Measurements from ENCODE around the gene LIPI.
A peak's percentile ranks its signal among the peaks of the same experiment; 100 is the strongest.

Gene LIPI

DNA sequence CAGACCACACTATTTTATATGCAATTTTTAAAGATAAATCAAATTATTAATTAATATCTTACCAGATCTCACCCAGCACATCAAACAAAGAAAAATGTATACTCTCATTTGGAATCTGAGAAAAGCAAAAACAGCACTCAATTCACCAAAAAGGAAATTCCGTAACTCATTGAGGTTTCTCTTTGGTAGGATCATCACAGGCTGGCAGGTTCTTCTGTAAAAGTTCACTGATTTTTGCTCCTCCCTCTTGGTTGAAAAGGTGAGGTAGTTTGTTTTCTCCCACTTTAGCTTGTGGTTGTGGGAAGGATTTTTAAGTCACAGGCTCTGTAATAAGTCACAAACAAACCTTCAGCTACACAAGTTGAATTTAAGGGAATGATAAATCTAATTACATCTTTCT is at the start of gene LIPI:
TSS of gene LIPI (minus strand) at position 218 of the 400 bp plus-strand sequence. CDS start at position 108, 110 bp downstream.
- no peak for DNase-seq

DNA sequence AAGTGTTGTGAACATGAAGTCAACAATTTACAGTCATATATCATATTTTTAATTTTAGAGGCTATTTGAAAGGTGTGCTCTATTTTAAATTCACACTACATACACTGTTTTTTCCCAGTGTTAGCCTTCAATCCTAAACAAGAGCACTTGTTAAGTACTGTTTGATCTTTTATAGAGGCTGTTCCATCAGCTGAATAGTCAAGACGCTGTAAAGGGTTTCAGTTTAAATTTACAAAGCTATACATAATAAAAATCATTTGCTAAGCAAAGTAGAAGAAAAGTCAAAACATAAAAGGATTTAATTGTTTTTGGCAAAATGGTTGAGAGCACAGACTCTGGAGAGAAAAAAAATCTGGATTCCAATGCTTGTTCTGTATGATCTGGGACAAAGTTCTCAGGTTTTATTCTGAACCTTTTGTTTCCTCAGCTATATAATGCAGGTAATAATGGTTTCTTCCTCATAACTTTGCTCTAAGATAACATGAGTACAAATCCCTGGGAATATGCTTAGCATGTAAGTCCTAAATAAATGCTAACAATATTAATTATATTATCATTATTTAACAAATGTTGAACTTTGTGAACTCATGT is 49.5 kb upstream of the LIPI start:
- DNase-seq, result no peak

DNA sequence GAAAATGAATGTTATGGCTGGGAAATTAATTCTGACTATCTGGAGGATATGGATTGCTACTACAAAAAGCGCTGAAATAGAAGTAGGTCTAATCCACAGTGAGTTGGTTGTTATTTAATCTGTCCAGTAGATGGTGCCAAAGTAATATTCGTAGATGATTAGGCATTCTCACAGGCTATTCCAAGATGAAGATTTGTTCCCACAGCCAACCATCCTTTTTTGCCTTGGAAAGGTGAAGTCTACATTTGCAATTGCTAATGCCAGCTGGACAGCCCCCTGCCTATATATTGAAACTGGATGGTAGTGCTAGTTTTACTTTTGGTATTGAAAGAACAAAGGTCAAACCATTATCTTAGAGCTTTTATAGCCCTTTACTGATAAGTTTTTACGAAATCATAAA is 49.0 kb upstream of the LIPI start:
- DNase-seq, result peak; percentile 24

DNA sequence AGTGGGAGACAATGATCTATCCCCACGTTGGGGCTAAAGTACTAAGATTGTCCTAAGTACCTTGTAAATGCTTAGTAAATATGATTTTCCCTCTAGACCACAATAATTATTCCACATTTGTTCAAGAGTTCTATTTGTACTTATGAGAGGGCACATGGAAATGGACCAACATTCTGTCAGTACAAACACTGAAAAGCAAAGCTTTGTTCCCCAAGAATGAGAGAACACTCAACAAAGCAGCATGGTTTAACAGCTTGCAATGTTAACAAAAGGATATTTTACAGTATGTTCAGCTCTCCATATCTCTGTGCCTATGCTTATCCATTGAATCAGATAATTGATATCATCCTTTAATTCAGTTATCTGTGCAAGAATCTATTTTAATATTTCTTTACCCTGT is 40.6 kb upstream of the LIPI start:
- peak; percentile 18 for DNase-seq

DNA sequence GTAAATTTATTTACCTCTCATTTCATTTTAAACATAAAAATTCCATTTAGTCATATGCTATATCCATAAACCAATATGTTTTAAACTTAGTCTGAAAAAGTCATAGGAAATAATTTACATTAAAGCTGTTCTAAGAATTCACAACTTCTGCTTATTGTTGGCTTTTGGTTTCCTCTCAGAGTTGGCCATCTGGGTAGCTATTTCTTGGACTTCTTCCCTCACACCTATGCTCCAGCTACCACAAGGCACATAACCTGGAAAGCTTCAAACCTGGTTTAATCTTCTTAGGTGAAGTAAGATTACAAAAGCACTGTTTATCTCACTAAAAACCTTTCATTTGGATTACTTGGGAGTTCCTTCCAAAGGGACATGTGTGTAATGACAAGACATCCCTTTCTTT is 35.0 kb upstream of the LIPI start:
- no peak for DNase-seq

DNA sequence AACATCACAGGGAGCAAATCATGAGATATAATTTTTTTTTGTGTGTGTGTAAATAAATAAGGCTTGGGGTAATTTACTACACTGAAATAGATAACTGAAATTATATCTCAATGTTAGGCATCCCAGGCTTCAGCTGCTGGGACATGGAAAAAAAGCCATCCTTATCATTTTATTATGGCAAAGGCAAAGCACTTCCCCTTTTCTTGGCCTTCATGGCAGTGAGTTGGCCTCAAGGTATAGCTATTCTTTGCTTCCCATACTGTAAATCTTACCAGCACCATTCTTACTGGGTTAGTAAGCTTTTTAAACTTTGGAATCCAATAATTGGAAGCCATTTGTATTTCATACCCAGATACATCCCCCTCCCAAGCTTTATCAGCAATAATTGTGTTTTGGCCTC is 34.2 kb upstream of the LIPI start:
- DNase-seq, result no peak

DNA sequence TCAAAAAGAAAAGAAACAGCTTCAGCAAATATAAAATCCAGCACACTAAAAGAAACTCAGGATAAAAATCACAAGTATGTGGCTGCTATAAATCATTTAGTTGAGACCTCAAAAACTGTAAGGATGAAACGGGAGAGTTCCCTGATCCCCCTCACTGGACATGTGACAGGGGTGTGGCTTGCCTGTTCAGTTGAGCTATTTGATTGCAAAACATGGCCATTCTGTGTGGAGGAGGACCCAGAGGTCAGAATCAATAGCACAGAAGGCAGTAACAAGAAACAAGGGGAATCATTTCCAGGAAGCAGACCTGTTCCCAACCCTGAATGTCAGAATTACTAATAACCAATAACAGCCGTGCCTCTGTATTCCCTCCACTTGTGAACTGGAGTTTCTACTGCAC is 33.1 kb upstream of the LIPI start:
- DNase-seq, result no peak

DNA sequence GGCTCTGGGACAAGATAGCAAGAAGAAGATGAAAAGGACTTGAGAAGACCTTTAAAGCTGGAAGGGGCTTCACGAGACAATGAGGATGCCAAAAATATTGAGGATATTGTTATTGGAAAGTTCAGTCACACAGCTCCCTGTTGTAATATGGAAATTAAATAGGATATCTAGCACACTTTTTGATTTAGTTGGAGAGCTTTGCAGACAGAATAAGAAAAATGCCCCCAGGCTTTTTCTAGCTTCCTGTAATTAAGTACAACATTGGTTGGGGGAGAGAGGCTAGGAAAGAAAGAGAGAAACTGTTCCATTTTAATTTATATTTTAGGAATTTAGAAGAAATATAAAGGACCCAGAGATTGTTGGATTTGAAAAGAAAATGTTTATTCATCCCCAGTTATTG is 32.7 kb upstream of the LIPI start:
- DNase-seq, result no peak

DNA sequence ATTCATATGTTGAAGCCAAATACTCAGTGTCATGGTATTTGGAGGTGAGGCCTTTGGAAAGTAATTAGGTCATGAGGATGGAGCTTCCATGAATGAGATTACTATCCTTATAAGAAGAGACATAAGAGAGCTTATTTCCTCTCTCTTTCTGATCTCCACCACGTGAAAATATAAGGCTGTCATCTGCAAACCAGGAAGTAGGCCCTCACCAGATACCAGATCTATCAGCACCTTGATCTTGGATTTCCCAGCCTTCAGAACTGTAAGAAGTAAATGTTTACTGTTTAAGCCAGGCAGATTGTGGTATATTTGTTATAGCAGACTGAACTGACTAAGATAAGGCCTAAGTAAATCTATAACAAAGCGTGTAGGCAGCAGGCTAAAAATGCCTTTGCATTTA is 30.5 kb upstream of the LIPI start:
- DNase-seq, result no peak

DNA sequence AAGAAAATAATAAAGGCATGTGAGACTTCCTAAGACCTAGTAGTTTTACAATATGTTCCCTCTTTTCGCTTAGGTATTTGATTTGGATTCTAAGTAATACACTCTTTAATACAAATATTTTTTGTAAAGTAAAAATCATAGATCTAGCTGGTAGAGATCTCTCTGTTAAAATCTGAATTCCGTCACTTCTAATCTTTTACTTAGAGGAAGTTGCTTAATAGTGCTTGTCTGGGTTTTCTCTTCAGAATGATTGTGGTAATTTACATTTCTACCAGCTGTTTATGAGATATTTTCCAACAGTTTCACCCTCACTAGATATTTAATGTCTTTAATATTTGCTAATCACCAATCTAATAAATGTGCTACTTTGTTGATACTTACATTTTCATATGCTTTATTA is 28.5 kb upstream of the LIPI start:
- DNase-seq, result no peak

DNA sequence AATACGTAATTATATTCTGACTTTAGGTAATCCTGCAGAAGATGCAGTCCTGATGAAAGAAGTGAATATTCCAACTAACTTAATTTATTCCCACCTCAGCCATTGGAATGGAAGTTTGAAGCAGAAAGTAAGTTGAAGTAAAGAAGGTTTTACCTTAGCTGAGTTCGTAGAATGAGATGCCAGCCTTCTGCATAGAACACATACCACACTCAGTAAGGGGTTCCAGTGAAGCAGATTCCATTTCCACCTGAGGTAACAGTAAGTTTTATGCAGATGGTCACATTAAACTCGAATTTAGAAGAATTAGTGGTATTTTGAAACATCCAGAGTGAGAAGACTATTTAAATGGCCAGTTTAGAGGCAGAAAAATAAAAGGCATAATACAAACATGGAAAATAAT is 25.4 kb upstream of the LIPI start:
- no peak for DNase-seq

DNA sequence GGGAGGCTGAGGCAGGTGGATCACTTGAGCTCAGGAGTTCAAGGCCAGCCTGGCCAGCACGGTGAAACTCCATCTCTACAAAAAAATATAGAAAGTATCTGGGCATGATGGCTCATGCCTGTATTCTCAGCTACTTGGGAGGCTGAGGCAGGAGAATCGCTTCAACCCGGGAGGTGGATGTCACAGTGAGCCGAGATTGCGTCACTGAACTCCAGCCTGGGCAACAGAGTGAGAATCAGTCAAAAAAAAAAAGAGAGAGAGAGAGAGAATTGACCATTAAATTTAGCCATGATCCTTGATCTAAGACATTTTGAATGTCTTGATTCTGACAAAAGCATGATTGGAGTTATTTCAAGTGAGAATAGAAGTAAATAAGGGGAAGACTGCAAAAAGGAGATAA is 24.3 kb upstream of the LIPI start:
- DNase-seq, result no peak

DNA sequence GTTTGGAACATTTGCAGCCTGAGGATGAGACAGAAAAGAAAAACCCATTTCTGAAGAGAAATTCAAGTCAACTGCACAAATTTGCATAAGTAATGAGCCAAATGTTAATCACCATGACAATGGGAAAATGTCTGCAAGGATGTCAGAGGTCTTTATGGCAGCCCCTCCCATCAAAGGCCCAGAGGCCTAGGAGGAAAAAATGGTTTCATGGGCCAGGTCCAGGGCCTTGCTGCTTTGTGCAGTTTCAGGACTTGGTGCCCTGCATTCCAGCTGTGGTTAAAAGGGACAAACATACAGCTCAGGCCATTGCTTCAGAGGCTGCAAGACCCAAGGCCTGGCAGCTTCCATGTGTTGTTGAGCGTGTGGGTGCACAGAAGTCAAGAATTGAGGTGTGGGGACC is 18.6 kb upstream of the LIPI start:
- no peak for DNase-seq

DNA sequence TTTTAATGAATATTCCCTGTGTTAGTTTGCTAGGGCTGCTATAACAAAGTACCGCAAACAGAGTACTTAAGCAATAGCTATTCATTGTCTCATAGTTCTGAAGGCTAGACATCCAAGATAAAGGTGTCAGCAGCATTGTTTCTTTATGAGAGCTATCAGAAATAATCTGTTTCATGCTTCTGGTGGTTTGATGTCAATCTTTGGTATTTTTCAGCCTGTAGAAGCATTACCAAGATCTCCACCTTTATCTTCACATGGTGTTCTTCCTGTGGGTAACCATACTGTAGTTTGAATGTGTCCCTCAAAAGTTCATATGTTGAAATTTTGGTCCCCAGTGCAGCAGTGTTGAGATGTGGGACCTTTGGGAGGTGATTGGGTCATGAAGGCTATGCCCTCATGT is 12.6 kb upstream of the LIPI start:
- DNase-seq, result no peak

DNA sequence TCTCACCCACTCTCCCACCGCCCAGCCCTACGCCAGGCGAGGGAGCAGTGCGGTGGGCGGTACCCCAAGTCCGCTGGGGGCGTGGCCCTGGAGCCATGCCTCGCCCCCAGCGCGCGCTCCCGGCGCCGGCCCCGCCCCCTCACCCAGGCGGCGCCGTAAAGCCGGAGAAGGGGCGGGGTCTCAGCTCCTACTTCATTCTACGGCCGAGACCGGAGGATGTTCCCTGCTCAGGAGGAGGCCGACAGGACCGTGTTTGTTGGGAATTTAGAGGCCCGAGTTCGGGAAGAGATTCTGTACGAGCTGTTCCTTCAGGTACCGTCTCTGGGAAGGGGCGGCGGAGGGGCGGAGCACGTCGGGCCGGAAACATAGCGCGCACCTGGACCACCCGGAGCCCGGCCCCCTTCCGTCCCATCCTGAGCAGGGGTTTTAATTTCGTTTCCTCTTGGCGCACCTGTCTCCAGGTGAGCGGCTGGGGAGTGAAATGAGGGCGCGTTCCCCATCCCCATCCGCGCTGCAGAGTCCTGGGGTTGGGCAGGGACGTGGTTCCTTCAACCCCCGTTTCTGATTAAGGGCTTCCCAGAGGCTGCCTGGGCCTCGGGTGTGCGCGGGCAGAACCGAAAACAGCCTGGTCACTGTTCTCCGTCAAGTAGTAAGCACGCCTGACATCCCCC is 5.4 kb upstream of the LIPI start, which contains the start of gene RBM11:
TSS of gene RBM11 (plus strand) at position 187 of the 671 bp plus-strand sequence. CDS start at position 217, 30 bp downstream.
- peak; percentile 82 for DNase-seq

DNA sequence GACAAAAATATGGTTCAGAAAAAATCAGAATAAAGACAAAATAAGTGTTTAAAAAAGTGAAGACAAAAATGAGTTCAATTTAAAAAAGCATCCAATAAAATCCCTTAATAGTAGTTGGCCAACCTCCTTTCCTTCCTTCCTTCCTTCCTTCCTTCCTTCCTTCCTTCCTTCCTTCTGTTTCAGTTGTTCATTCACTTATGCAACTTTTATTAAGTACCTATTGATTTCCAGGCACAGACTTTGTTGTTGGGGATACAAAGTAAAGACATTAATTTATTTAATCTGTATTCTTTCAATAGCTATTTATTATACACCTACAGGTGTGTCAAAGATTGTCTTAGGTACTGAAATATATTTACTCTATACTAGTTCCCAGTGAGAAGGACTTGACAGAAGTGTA is 2.4 kb upstream of the LIPI start:
- DNase-seq, result no peak

DNA sequence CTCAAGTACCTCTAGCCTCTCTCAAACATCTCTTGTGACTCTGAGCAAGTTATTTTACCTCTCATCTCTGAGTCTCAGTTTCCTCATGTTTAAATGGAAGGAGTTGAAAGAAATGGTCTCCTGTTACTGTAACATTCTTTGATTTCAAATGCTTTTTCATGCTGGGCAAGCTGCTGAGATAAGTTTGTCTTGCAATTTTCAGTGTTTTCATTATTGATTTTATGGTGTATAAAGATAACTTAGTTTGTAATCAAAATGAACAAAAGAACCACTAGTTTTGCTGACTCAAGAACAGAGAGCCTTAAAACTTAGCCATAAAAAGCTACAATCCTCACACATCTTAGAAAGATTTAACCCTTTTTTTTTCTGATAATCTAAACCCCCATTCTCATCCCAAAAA is 4.5 kb downstream of the LIPI start:
- no peak for DNase-seq

DNA sequence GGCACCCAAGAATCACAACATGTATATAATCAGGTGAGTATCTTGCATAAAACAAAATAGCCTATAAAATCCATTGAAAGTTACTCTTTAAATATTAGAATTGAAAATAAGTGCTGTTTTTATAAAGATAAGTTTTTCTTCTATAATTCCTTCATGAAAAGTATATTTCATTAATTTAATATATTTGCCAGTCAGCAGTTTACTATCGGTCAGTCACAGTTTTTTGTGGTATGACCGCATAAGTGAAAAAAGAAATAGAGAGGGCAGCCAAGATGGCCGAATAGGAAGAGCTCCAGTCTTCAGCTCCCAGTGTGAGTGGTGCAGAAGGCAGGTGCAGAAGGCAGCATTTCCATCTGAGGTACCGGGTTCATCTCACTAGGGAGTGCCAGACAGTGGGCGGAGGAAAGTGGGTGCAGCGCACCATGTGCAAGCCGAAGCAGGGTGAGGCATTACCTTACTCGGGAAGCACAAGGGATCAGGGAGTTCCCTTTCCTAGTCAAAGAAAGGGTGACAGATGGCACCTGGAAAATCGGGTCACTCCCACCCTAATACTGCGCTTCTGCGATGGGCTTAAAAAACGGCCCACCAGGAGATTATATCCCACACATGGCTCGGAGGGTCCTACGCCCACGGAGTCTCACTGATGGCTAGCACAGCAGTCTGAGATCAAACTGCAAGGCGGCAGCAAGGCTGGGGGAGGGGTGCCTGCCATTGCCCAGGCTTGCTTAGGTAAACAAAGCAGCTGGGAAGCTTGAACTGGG is 44.1 kb downstream of the LIPI start:
- peak; percentile 4 for DNase-seq

DNA sequence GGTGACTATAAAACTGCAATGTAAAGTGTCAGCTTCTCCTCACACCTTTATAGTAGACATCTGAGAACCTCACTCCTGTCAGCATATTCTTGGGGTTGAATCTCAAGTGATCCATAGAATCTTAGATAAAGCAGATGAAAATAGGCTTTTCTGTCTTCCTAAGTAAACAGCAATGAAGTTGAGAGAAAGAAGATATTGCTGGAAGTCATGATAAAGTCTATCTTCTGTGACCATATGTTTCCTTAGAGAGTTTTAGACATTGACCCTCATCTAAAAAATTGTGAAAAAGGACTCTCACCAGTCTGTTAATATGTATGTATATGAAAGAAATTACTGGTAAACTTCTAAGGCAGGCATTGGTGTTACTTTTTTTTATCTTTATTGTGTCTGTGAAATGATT is 66.8 kb downstream of the LIPI start:
- no peak for DNase-seq

DNA sequence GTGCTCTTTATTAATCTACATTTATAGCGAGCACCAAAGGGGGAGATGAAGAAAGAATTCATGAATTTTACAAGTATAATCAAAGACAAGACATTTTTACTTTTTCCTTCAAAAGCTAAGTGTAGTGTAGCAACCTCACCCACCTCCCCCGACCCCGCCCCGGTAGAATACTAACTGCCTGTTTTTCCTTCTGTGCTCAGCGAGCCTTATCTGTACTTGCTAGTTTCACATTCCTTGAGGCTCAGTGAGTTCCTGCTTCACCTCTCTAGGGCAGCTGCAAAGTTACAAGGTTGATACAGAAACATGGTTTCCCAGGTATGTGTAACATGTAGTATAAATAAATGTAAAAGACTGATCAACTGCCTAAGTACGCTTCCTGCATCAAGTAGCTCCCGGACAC is 86.5 kb downstream of the LIPI start:
- DNase-seq, result no peak

DNA sequence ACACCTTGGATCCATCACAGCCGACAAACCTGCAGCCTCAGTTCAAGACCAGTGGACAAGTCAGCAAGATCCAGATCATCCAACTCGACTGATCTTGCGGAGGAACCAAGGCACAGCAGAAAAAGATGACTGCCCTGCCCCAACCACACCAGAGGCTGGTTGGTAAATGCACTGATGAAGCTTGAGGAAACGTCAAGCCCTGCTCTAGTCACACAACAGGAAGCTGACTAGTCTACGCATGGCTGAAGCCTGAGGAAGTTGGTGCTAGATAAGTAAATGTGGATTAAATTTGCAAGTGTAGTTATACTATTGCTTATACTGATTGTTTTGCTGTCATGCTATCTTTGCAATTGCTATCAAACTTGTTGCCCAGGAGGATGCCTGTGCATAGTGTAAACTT is 89.0 kb downstream of the LIPI start:
- no peak for DNase-seq

DNA sequence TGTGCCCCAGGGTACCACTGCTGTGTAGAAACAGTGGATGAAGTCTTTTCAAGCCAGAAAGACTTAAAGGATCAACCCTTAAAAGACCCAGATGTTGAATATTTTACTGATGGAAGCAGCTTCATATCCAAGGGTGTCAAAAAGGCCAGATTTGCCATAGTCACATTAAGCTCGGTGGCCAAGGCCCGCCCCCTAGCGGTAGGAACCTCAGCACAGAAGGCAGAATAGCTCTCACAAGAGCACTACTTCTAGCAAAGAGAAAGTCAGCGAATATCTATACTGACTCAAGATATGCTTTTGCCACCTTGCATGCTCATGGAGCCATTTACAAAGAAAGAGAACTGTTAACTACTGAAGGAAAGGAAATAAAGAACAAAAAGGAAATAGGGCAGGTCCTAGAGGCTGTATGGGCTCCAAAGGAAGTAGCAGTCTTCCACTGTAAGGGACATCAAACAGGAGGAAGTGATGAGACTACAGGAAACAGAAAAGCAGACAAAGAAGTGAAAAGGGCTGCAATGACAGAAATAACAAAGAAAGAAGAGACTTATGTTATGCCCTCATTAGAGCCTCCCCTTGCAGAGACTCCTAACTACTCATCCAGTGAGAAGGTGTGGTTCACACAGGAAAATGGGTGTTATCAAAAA is 90.5 kb downstream of the LIPI start:
- DNase-seq, result no peak

DNA sequence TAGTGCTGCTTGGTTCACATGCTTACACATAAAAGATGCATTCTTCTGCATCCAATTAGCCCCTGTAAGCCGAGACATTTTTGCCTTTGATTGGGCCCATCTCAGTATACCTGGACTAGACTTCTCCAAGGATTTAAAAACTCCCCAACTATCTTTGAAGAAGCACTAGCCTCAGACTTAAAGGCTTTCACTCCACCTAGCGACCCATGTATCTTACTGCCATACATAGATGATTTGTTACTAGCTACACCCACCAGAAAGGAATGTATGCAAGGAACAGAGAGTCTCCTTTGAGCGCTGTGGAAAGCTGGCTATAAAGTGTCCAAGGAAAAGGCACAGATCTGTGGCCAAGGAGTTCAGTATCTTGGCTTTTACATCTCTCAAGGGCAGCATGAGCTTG is 91.7 kb downstream of the LIPI start:
- DNase-seq, result no peak

DNA sequence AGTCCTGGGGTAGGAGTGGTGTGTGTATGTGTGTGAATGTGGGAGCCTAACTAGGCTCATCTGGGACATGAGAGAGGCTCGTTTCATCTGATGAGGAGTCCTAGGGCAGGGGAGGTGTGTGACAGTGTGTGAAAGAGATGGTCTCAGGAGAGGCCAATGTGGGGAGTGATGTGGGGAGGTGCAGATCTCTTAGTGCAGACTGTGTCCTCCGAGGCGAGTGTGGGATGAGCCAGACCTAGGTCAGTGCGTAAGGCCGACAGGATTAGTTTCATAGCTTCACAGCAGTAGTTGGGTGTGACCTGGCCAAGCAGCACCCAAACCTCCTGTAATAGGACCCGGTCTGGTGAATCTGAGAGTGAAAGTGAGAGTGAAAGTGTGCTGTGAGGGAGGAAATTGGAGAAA is 94.7 kb downstream of the LIPI start:
- no peak for DNase-seq
